Adrenal gland (tissue), 12 donors: ENCODE measurements around the gene LEAP2. TPM values are rescaled to one million over a fixed set of nuclear protein-coding genes. Genes with fewer than 3 reads are reported as not detected.

ENCODE experiments used
- DNase-seq, 7 donors: peaks; one replicate each; pipeline ENCODE4 v3.0.0-alpha.2; 2019 to 2020
- H3K27ac ChIP-seq, 5 donors: fragments of 200-600 bp; sonication (generic) in 4 of 5; 1 replicate in 3 of 5; 2 replicates in 2 of 5; pipeline versions ENCODE4 v1.5.1 to v1.8.0; 2016 to 2020; ENCODE audit warnings: mild to moderate bottlenecking in 1 of 5
- H3K27me3 ChIP-seq: fragments of 200-600 bp; 2 replicates; pipeline ENCODE4 v1.8.0; 2021
- H3K36me3 ChIP-seq, 2 donors: fragments of 200-600 bp; replicated peaks in 1 of 2; 1 replicate in 1 of 2; 2 replicates in 1 of 2; pipeline versions ENCODE4 v1.5.1 to v1.8.0; 2018 to 2022
- H3K4me1 ChIP-seq, 2 donors: fragments of 200-600 bp; replicated peaks in 1 of 2; 1 replicate in 1 of 2; 2 replicates in 1 of 2; pipeline versions ENCODE4 v1.5.1 to v1.8.0; 2018 to 2021
- H3K4me3 ChIP-seq, 4 donors: fragments of 200-600 bp; sonication (generic) in 3 of 4; one replicate each; pipeline ENCODE4 v1.5.1; 2016 to 2018
- H3K9me3 ChIP-seq, 3 donors: fragments of 200-600 bp; sonication (generic) in 1 of 3; replicated peaks in 1 of 3; 1 replicate in 2 of 3; 2 replicates in 1 of 3; pipeline versions ENCODE4 v1.5.1 to v1.8.0; 2016 to 2021
- POLR2A ChIP-seq, 2 donors: fragments of 450-650 bp; IDR thresholded peaks; one replicate each; pipeline ENCODE4 v1.6.1; 2017; ENCODE audit warnings: antibody characterized with exemption in 2 of 2, mild to moderate bottlenecking in 2 of 2, moderate library complexity in 1 of 2
- WGBS, 4 donors: extraction: QIAGEN DNeasy Blood & Tissue Kit in 2 of 4; methylation state at CpG; one replicate each; pipeline versions ENCODE4 v1.1.5 to v1.1.7; 2013 to 2017; 5-methylcytosine and 5-hydroxymethylcytosine counted together
- intact Hi-C, 2 donors: fragments of 100-400 bp; cut with DNase I; formaldehyde crosslinking; loops; one replicate each; pipeline versions ENCODE4 v1.14.1 to v1.15.0; 2022 to 2023
- polyA plus RNA-seq, 3 donors: library from polyadenylated mRNA; stranded (reverse); fragments of 200-250 nt in 2 of 3; fragments of 350-450 nt in 1 of 3; fragmentation: Illumina TruSeq in 1 of 3; extraction: RNeasy Lipid Tissue Mini Kit (QIAGEN cat#74804) in 1 of 3; gene quantifications; one replicate each; pipeline ENCODE4 v1.2.3, GENCODE V29; 2013 to 2014
- total RNA-seq, 9 donors: library from RNA; depleted of rRNA in 4 of 9; stranded (reverse); fragments of >200 nt in 4 of 9; fragments of 120-200 nt in 1 of 9; fragmentation: NEBNext Ultra II Directional in 1 of 9; extraction: Animal tissue kit (Norgen Biotek cat#: 25700) in 1 of 9; gene quantifications; one replicate each; pipeline versions ENCODE4 v1.1.0 to v1.2.4, GENCODE V29; 2013 to 2023
- TF ChIP-seq, protein P1 (sequence below), 6 experiments: fragments of 450-650 bp in 4 of 6; fragments of 200-600 bp in 2 of 6; sonication (generic) in 1 of 6; IDR thresholded peaks; 1 replicate in 5 of 6; 2 replicates in 1 of 6; pipeline versions ENCODE4 v1.5.1 to v1.8.0; 2016 to 2021; ENCODE audit warnings: antibody characterized with exemption in 6 of 6, mild to moderate bottlenecking in 2 of 6, moderate library complexity in 1 of 6
- donor health status: healthy with polysubstance abuse.
- donor health status: Bipolar disorder and iron deficiency.
- donor health status: DM: yes; HTN: yes; CAD: no.
- donor health status: DM: no; HTN: no; CAD: no.
- donor health status: DM: no; HTN: no; CAD: no.
- donor health status: DM: yes; HTN: yes; CAD: no.

The LEAP2 gene
- total and polyA plus RNA-seq, 12 donors: 0.39 to 3.1 (median 1.3) TPM; not detected in 2

DNA sequence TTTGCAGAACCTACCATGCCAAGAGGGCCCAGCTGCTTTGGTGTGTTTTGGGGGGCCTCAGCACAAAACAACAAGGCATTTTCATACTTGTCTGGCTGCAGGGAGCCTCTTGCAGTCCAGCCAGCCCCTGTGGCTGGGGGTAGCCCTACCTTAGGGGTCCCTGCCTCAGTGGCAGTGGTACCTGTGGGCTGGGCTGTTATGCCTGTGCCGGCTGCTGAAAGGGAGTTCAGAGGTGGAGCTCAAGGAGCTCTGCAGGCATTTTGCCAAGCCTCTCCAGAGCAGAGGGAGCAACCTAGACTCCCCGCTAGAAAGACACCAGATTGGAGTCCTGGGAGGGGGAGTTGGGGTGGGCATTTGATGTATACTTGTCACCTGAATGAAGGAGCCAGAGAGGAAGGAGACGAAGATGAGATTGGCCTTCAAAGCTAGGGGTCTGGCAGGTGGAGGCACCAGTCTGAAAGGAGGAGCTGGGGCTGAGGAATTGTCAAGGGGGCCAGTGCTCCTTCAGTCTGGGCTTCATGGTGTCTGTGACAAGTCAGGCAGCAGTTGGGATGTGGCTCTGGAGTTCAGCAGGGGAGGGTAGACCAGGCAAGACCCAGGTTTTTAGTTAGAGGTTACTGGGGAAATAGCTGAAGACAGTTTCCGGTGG, 44.5 kb upstream of the LEAP2 start:
- Histone ChIP-seq H3K27me3 (no peaks in the 10 kb centered on the region), H3K4me1 (peaks cover 6 to 7% of the 10 kb centered on the region in 2 donors), H3K9me3 (no peaks in the 10 kb centered on the region), H3K4me3 (peak overlapping the region in 1 of 4 donors; percentile 81), H3K36me3 (no peaks in the 10 kb centered on the region), H3K27ac (peak overlapping the region in 1 of 5 donors; percentile 81)
- TF ChIP-seq, protein P1, sequence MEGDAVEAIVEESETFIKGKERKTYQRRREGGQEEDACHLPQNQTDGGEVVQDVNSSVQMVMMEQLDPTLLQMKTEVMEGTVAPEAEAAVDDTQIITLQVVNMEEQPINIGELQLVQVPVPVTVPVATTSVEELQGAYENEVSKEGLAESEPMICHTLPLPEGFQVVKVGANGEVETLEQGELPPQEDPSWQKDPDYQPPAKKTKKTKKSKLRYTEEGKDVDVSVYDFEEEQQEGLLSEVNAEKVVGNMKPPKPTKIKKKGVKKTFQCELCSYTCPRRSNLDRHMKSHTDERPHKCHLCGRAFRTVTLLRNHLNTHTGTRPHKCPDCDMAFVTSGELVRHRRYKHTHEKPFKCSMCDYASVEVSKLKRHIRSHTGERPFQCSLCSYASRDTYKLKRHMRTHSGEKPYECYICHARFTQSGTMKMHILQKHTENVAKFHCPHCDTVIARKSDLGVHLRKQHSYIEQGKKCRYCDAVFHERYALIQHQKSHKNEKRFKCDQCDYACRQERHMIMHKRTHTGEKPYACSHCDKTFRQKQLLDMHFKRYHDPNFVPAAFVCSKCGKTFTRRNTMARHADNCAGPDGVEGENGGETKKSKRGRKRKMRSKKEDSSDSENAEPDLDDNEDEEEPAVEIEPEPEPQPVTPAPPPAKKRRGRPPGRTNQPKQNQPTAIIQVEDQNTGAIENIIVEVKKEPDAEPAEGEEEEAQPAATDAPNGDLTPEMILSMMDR (IDR thresholded peaks at IDR 0.05): no peak
- no peak for TF ChIP-seq POLR2A (IDR thresholded peaks at IDR 0.05)
- DNase-seq: no peak
- WGBS, 4 donors: 67 to 79% (median 77%) methylated on average over 4 of the region's 4 CpGs
- intact Hi-C loops: no loop called here

DNA sequence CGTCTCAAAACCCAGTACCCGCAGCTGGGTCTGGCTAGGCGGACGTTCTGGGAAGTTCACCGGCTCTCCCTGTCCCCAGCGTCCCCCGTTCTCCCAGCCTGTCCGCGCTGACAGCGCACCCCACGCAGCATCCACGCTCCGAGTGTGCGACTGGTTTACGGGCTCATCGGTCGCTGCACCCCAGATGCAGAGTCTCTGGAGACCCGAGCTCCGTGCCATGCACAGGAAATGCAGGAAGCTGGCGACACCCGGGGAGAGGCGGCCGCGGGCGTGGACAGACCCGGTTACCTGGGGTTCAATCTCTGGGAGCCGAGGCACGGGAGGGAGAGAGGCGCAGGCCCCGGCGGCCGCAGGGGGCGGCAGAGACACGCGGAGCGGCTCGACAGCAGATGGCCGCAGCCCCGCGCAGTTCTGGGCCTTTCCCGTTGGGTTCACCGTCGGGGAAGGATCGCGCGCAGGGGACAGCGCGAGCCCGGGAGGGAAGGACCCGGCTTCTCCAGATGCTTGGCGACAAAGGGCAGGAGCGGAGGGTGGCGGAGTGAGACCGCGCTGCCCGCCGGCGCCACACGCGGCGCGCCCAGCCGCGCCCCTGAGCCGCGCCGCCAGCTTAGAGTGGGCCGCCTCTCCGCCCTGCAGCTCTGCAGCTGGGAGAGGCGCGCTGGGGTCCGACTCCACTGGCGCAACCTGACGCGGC, 43.6 kb upstream of the LEAP2 start:
- WGBS, 4 donors: 2 to 10% (median 5%) methylated on average over 2 to 75 of the region's 75 CpGs
- peak overlapping the region in 3 of 5 donors; percentile 50 to 81 (median 73) for H3K27ac ChIP-seq
- TF ChIP-seq POLR2A (IDR thresholded peaks at IDR 0.05): peak; percentile 14 to 16
- TF ChIP-seq, protein P1 (IDR thresholded peaks at IDR 0.05): peak; percentile 60 to 88 (median 76)
- peak; percentile 65 to 87 (median 78) for DNase-seq
- H3K36me3 ChIP-seq: no peaks in the 10 kb centered on the region
- no peaks in the 10 kb centered on the region for H3K9me3 ChIP-seq
- intact Hi-C loops: loop anchor here in 1 of 2 donors (5.0 kb wide), 1 partner anchor 37 kb away; the partner anchor contains the start of genes GDF9 and UQCRQ
- peaks cover 6 to 7% of the 10 kb centered on the region in 2 donors for H3K4me1 ChIP-seq
- peak overlapping the region in 3 of 4 donors; percentile 25 to 81 (median 50) for H3K4me3 ChIP-seq
- H3K27me3 ChIP-seq: no peaks in the 10 kb centered on the region

DNA sequence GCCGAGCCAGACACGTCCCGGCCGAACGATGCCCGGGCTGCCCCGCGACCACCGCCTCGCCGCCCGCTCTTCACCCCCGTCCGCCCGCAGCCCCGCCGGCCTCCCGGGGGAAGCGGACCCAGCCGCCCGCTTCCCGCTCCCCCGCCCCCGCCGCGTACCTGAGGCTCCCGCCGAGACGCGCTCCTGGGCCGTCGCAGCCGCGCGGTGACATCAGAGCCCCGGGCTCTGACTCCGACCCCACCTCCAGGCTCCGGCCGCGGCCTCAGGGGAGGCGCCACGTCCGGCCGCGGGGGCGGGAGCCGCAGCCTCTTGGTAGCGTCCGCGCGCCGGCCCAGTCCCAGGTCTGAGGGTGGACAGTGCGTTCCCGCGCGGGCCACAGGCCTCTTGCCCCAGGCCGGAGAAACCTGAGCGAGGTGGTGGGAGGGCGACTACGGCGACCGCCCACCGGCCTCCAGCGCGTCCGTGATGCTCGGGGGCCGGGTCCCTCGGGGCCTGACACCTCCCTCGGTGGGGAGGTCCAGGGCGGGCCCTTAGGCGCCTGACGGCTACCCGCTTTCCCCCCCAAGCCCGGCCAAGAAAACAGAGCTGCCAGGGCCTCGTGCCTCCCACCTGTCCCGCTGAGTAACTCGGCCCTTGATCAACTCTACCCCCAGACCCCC, 42.9 kb upstream of the LEAP2 start, which contains the start of gene SHROOM1:
TSS of gene SHROOM1 (minus strand) at position 212 of the 659 bp plus-strand sequence. CDS start 4,507 bp downstream, outside the sequence.
- H3K4me3 ChIP-seq: peak within 1 kb of the TSS in 3 of 4 donors; percentile 25 to 81 (median 50)
- H3K27ac ChIP-seq: peak within 1 kb of the TSS in 3 of 5 donors; percentile 50 to 81 (median 73)
- H3K36me3 ChIP-seq: no peaks in the 10 kb centered on the region
- H3K4me1 ChIP-seq: peaks cover 6 to 7% of the 10 kb centered on the region in 2 donors
- no peak for TF ChIP-seq POLR2A (IDR thresholded peaks at IDR 0.05)
- H3K9me3 ChIP-seq: no peaks in the 10 kb centered on the region
- no peaks in the 10 kb centered on the region for H3K27me3 ChIP-seq
- peak in 6 of 7 donors; percentile 45 to 59 (median 50) for DNase-seq
- intact Hi-C loops: loop anchor here in 1 of 2 donors (5.0 kb wide), 1 partner anchor 37 kb away; the partner anchor contains the start of genes GDF9 and UQCRQ
- 5 to 42% (median 15%) methylated on average over 6 to 78 of the region's 78 CpGs for WGBS, 4 donors

DNA sequence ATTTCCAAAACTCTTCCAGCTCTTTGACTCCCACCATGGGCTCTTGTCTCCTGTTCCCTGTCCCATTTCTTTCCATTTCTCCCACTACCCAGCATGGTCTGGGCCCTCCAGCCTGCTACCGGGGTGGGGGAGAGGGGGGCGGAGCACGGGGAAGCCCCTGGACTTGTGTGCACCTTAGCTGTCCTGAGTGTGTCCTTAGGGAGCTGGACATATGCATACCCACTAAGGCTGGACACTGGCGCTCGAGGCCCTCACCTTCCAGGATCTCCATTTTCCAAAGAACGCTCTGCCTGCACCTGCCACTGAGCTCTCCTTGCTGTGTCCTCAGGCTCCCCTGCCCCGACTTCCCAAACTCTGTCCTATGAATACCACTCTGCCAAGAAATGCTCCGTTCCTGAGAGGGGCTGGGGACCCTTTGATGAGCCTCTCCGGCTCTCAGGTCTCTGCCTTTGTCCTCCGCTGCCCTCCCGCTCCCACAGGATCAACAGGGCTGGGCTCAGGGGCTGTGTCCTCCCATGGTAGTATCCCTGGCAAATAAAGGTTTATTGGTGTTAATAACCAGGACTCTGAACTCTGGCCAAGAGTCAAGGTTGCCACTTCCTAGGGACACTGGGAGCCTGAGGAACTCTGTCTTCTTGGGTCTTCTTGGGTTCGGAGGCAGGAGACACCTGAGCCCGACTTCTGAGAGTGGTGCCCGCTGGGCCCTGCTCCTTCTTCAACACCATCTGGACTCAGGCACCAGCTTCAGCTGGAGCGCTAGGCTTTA, 42.2 kb upstream of the LEAP2 start:
- H3K4me1 ChIP-seq: peaks cover 6 to 7% of the 10 kb centered on the region in 2 donors
- H3K36me3 ChIP-seq: no peaks in the 10 kb centered on the region
- intact Hi-C loops: loop anchor here in 1 of 2 donors (5.0 kb wide), 1 partner anchor 36 kb away; the partner anchor contains the start of genes GDF9 and UQCRQ
- peak overlapping the region in 1 of 4 donors; percentile 81 for H3K4me3 ChIP-seq
- no peaks in the 10 kb centered on the region for H3K27me3 ChIP-seq
- H3K27ac ChIP-seq: peak overlapping the region in 1 of 5 donors; percentile 81
- no peak for TF ChIP-seq POLR2A (IDR thresholded peaks at IDR 0.05)
- TF ChIP-seq, protein P1 (IDR thresholded peaks at IDR 0.05): no peak
- DNase-seq: no peak
- H3K9me3 ChIP-seq: no peaks in the 10 kb centered on the region
- WGBS, 4 donors: 81 to 95% (median 88%) methylated on average over 11 to 15 of the region's 15 CpGs
